ENCODE data around the gene EYS. TPM values are rescaled to one million over a fixed set of nuclear protein-coding genes. Genes with fewer than 3 reads are reported as not detected.

The EYS gene
- total RNA-seq, 2 experiments from 2014 or later, result not detected

DNA sequence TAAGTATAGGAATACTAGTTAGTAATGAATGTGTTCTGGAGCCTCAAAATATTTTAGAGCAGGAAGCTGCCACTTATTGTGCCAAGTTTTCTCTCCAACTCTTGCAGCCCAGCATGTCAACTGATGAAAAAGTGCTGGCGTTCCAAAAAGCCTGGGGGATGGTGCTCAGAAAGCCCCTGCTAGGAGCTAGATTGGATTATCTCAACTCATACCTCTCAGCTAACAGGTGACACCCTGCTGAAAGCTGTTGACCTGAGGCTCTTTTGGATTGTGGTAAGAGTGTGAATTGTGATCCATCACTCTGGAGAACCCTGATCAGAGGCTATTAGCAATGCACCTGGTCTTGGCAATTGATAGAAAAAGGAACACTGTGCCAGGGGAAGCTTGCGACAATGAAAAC, 580.4 kb downstream of the EYS start:
- H3K4me1 ChIP-seq (ENCODE audit: insufficient read depth, low read length), result no peaks in the 10 kb centered on the region
- H3K36me3 ChIP-seq (ENCODE audit: insufficient read depth, low read length), result no peaks in the 10 kb centered on the region
- no peaks in the 10 kb centered on the region for H3K27me3 ChIP-seq (ENCODE audit: control insufficient read depth in 1 of 2, insufficient read depth in 2 of 2, low read length in 2 of 2)
- POLR2A ChIA-PET, result no interaction called here
- no peaks in the 10 kb centered on the region for H3K36me3 Mint-ChIP-seq (ENCODE audit: low read depth)
- DNase-seq (no peak), ATAC-seq (ENCODE audit: poor library complexity) (no peak)
- no peak for TF ChIP-seq CTCF (IDR thresholded peaks at IDR 0.05)
- H3K27me3 Mint-ChIP-seq, result no peaks in the 10 kb centered on the region
- H3K27ac Mint-ChIP-seq, result no peak overlapping the region
- no peak overlapping the region for H3K4me3 ChIP-seq (ENCODE audit: low read length)
- no peak overlapping the region for H3K4me3 Mint-ChIP-seq
- no peaks in the 10 kb centered on the region for H3K9me3 ChIP-seq (ENCODE audit: control insufficient read depth in 1 of 2, insufficient read depth in 1 of 2, low read length in 2 of 2)
- intact Hi-C loops (cut with DNase I, micrococcal nuclease), result no loop called here
- no peaks in the 10 kb centered on the region for H3K4me1 Mint-ChIP-seq (ENCODE audit: low read depth)
- H3K27ac ChIP-seq (ENCODE audit: low read depth in 1 of 2, low read length in 2 of 2), result no peak overlapping the region
- CTCF ChIA-PET, result no interaction called here
- H3K9me3 Mint-ChIP-seq, result peaks cover 8% of the 10 kb centered on the region

- Mint-ChIP-seq H3K27me3 (no peaks in the 10 kb centered on the region), H3K27ac (no peak overlapping the region), H3K4me3 (no peak overlapping the region), H3K9me3 (peaks cover 8% of the 10 kb centered on the region), H3K36me3 (ENCODE audit: low read depth) (no peaks in the 10 kb centered on the region), H3K4me1 (ENCODE audit: low read depth) (no peaks in the 10 kb centered on the region)
- no peak overlapping the region for H3K27ac ChIP-seq (ENCODE audit: low read depth in 1 of 2, low read length in 2 of 2)
- no peak for DNase-seq
- POLR2A ChIA-PET, result no interaction called here
- no peaks in the 10 kb centered on the region for H3K4me1 ChIP-seq (ENCODE audit: insufficient read depth, low read length)
- CTCF ChIA-PET, result no interaction called here
- intact Hi-C loops (cut with DNase I, micrococcal nuclease), result no loop called here
- H3K36me3 ChIP-seq (ENCODE audit: insufficient read depth, low read length), result no peaks in the 10 kb centered on the region
- peaks cover 0 to 5% of the 10 kb centered on the region in 2 experiments for H3K9me3 ChIP-seq (ENCODE audit: control insufficient read depth in 1 of 2, insufficient read depth in 1 of 2, low read length in 2 of 2)
- H3K4me3 ChIP-seq (ENCODE audit: low read length), result no peak overlapping the region
- TF ChIP-seq CTCF (IDR thresholded peaks at IDR 0.05), result no peak
- no peaks in the 10 kb centered on the region for H3K27me3 ChIP-seq (ENCODE audit: control insufficient read depth in 1 of 2, insufficient read depth in 2 of 2, low read length in 2 of 2)
- no peak for ATAC-seq (ENCODE audit: poor library complexity)
These were observed 583.5 kb downstream of the EYS start for GRCh38 chr6:65123521-65123920.

- H3K27ac ChIP-seq (ENCODE audit: low read depth in 1 of 2, low read length in 2 of 2), result no peak overlapping the region
- H3K4me3 Mint-ChIP-seq, result no peak overlapping the region
- peaks cover 17% of the 10 kb centered on the region for H3K9me3 Mint-ChIP-seq
- ChIA-PET POLR2A (no interaction called here), CTCF (no interaction called here)
- H3K4me3 ChIP-seq (ENCODE audit: low read length), result no peak overlapping the region
- no peaks in the 10 kb centered on the region for H3K27me3 ChIP-seq (ENCODE audit: control insufficient read depth in 1 of 2, insufficient read depth in 2 of 2, low read length in 2 of 2)
- no peak for ATAC-seq (ENCODE audit: poor library complexity)
- no peak for TF ChIP-seq CTCF (IDR thresholded peaks at IDR 0.05)
- intact Hi-C loops (cut with DNase I, micrococcal nuclease), result no loop called here
- no peaks in the 10 kb centered on the region for H3K27me3 Mint-ChIP-seq
- no peaks in the 10 kb centered on the region for H3K36me3 ChIP-seq (ENCODE audit: insufficient read depth, low read length)
- H3K9me3 ChIP-seq (ENCODE audit: control insufficient read depth in 1 of 2, insufficient read depth in 1 of 2, low read length in 2 of 2), result peaks cover 0 to 5% of the 10 kb centered on the region in 2 experiments
- H3K4me1 ChIP-seq (ENCODE audit: insufficient read depth, low read length), result no peaks in the 10 kb centered on the region
- H3K36me3 Mint-ChIP-seq (ENCODE audit: low read depth), result no peaks in the 10 kb centered on the region
- H3K4me1 Mint-ChIP-seq (ENCODE audit: low read depth), result no peaks in the 10 kb centered on the region
- no peak overlapping the region for H3K27ac Mint-ChIP-seq
- no peak for DNase-seq
These were observed 589.1 kb downstream of the EYS start for GRCh38 chr6:65117817-65118409.
